GM18502 (cell line): ENCODE data around the gene INPP5E.

Experiments used
- ATAC-seq: cut with Tn5 transposase; IDR thresholded peaks from one replicate; pipeline ENCODE4 v1.9.1; 2021; ENCODE audit warnings: mild to moderate bottlenecking; ENCODE audit not compliant: unreplicated experiment, poor library complexity

The INPP5E gene

DNA sequence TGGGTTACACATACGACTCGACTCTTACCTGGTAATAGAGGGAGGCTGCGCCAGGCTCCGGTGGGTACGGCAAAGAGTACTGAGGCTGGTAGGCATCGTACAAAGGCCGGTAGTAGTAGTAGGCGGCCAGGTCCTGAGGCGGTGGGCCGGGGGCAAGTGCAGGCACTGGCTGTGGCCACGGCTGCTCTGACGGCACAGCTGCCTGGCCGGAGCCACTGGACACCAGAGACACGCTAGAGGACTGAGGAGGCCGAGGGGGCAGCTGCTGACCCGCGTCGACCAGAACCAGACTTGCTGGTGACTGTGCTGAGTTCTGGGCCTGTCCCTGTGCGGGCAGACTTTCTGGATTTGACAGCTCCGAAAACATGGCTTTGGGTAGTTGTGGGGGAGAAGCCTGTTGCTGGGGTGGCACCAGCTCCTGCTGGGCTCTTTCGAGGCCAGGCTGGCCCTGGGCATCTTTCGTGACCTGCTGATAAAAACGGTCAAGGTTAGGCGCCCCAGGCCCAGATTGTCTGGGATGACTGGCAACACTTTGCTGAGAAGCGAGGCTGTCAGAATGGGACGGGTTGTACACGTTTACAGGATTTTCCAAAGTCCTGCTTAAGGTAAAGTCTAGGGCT is 34.5 kb upstream of the INPP5E start:
- ATAC-seq, result no peak

DNA sequence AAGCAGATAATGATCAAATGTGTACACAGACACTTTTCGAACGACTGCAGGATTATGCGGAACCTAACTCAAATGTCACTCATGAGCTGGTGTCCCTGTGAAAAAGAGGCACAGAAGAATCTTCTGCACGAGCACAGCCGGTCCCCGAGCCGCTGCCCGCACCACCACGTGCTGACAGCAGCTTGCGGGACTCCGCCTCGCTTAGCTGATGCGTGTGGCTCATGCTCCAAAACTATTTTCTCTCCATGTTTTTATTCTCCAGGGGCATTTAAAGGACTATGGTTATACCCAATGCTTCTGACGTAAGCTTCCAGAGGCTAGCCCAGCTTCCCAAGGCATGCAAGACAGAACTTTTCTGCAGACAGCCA is 33.7 kb upstream of the INPP5E start:
- no peak for ATAC-seq

DNA sequence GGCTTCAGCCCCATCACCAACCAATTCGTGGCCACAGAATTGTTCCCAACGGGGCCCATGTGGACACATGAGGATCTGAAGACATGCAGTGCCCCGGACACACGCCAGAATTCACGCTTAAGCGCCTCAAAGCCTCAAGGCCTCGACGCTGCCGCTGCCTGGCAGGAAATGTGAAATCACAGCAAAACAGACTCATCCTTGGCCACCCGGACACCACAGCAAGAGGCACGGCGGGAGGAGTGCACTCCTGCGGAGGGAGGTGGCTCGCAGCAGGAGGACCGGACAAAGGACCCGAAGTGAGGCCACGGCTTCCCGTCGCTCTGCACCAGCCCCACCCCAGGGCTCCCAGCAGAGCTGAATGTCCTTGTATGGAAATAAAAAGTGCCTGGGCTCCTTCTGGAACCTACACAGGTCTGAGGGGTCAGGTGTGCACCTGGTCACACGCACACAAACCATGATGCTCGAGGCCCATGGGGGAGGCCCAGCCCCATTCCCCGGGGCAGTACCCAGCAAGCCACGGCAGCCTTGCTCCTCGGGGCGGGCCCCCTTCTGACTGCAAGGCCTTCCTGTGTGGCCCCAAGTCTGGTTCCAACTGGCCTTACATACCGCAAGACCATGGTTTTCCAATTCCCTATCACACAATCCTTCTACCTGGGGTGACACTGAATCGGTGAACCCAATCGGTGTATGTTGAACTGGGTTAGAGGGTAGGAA is 33.2 kb upstream of the INPP5E start:
- no peak for ATAC-seq

DNA sequence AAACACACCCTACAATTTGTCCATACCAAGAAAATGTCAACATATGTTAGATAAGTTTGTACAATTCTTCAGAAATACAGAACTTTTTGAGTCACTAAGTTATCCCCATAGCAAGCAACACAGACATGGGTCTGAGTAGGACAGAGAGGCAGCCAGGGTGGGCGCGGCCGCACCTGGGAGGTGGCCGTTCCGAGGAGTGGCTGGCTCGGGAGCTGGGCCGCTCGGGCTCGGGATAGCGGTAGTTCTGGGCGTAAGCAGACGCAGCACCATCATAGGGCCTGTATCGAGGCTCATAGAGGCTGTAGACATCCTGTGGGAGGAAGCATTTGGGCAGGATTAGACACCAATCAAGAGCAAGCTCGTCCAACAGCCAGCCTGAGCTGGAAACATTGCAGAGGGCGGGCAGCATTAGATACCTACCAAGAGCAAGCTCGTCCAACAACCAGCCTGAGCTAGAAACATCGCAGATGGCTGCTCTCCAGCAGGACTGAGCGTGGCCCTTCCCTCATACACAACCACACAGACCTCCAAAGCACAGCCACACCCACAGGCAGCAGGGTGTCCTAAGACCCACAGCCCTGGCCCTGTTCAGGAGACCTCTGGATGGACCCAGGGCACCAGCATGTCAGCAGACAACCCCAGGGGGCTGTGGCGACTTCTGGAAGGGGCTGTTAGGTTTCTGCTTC is 32.3 kb upstream of the INPP5E start:
- no peak for ATAC-seq

DNA sequence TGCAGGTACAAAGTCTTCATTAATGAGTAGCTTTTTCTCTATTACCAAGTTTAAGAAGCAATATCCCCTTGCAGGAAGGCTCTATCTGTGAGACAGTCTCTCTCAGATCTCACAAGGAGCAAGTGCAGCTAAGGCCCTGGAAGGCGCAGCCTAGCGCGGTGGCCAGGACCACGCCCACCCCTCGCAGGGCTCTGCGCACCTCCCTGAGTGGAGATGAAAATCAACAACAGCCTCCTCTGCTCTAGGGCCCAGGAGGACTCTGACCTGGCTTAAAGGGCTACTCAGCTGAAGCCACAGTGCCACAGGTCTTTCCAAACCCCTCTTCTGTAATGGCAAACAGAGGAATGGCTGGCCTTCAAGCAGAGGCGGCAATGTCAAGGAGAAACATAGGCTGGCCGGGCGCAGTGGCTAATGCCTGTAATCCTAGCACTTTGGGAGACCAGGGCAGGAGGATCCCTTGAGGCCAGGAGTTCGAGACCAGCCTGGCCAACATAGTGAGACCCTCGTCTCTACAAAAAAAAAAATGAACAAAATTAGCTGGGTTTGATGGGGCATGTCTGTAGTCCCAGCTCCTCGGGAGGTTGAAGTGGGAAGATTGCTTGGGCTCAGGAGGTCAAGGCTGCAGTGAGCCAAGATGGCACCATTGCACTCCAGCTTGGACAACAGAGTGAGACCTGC is 31.3 kb upstream of the INPP5E start:
- ATAC-seq, result no peak

GRCh38 chr9:136470356-136470755 is 30.7 kb upstream of the INPP5E start:
- ATAC-seq, result no peak

DNA sequence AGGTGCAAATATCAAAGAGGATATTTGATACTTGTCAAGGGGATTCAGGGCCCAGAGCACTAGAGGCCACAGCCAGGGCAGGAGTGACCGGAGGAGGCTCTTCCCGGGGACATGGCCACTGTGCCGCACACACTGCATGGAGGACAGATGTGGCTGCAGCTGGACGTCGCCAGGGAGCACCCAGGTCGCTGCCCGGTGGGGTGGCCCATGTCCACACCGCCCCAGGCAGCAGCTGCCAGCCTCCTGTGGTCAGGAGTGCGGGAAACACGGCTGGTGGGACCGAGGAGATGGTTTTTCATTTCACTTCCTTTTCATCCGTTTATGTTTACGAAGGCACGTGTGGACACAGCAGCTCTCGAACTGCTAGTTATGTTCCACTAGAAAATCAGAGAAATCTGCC is 28.1 kb upstream of the INPP5E start:
- no peak for ATAC-seq

GRCh38 chr9:136466155-136466541 is 26.5 kb upstream of the INPP5E start:
- ATAC-seq, result no peak

DNA sequence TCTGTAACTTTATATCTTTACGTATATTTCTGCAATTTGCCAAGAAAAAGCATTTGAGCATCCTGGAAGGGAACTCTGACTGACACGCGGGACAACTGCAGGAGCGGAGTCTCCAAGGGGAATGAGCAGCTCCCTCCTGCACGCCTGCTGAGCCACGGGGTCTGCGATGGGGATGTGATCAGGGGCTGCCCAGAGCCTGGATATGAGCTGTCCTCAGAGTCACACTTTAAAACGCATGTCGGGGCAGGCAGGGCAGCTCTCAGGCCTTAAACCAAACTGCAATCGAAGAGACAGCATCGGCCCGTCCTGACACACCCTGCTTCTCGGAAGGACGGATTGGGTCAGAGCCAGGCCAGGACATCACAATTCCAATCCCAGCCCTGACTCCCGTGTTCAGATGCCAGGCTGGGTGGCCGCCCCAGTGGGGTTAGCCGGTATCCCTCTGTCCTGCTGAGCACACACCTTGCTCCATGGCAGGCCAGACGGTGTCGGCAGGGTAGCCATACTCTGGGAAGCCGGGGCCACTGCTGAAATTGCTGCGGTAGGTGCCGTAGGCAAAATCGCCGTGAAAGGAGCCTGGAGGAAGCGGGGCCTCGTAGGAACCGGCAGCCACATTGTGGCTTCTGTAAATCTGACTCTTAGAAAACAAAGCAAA is 26.0 kb upstream of the INPP5E start:
- ATAC-seq, result no peak

DNA sequence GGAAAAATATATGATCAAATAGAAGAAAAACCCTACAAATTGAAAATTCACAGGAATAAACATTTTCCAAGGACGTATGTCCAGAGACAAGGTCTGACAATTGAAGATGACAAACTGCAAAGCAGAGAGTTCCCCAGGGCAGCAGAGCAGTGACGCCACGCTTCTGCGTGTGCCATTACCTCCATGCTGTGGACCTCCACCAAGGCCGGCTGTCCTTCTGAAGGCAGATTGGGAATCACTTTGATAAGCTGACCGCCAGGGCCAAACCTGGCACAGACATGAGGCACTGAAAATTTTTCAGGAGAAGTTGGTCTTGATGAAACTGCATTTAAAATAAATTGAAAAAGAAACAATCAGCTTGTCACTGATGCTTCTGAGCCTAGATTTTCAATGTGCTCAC is 24.6 kb upstream of the INPP5E start:
- ATAC-seq, result no peak

GRCh38 chr9:136463578-136463977 is 23.9 kb upstream of the INPP5E start:
- ATAC-seq, result no peak

DNA sequence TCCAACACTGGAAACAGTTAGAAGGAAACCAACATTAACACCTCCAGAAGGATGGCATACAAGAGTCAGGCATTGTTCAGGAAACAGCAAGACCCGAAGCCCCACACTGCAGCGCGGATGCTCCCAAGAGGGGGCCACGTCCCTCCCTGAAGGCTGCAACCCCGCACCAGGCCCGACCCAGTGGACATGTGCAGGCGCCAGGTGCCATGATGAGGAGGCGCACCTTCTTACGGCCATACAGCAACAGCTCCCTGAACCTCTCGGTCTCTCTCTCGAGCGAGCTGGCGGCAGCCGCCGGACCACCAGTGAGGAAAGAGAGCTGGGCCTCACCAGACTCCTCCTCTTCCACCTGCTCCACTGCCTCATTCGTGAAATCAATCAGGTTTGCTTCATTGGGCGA is 23.0 kb upstream of the INPP5E start:
- ATAC-seq, result no peak

DNA sequence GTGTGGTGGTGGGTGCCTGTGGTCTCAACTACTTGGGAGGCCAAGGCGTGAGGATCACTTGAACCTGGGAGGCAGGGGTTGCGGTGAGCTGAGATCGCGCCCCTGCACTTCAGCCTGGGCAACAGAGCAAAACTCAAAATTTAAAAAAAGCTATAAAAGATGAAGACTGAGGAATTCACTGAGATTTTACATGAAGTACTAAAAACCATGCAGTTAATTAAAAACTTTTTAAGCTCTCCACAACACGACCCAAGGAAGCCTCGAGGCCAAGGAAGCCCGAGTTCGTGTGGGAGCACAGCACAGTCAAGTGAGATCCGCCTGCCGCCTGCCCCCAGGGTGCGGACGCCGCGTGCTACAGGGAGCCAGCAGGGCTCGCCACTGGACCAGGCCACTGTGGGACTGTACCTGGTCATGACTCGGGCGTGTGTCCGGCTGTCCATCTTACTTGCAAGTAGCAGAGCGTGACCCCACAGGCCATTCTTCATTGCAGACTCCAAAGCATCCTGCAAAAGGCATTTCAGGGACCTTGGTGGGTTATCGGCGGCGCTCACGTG is 21.2 kb upstream of the INPP5E start:
- ATAC-seq, result no peak

DNA sequence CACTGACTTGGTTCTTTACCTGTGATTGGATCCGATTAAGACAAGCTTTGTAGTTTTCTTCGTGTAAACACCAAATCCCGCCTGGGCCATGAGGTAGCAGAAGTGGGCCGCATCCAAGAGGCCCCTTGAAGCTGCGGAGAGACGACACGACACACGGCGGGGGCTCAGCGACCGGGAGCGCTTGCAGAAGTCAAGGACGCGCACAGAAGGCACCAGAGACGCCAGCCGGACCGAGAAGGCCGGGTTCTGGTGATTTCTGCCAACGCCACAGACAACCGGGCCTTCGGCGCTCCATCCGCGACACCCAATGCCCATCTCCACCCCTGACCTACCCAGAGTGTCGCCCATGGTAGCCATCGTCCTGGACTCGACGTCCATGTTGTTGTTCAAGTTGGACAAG is 19.8 kb upstream of the INPP5E start:
- ATAC-seq, result no peak

DNA sequence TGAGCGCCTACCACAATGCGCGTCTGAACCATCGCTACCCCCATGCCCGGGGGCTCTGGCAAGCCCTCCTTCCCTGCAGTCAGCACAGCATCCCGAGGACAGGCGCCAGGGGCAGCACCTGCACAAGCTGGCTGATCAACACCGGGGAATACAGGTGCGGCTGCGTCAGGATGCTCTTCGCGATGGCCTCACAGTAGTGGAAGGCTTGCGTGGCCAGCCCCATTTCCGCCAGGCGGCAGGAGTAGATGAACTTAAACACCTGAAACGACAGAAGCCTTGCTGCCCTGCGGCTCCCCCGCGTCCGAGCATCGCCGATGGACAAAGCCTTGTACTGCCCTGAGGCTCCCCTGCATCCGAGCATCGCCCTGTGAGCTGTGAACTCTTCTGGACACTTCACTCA is 17.7 kb upstream of the INPP5E start:
- no peak for ATAC-seq

GRCh38 chr9:136456258-136456657 is 16.6 kb upstream of the INPP5E start:
- ATAC-seq, result no peak

DNA sequence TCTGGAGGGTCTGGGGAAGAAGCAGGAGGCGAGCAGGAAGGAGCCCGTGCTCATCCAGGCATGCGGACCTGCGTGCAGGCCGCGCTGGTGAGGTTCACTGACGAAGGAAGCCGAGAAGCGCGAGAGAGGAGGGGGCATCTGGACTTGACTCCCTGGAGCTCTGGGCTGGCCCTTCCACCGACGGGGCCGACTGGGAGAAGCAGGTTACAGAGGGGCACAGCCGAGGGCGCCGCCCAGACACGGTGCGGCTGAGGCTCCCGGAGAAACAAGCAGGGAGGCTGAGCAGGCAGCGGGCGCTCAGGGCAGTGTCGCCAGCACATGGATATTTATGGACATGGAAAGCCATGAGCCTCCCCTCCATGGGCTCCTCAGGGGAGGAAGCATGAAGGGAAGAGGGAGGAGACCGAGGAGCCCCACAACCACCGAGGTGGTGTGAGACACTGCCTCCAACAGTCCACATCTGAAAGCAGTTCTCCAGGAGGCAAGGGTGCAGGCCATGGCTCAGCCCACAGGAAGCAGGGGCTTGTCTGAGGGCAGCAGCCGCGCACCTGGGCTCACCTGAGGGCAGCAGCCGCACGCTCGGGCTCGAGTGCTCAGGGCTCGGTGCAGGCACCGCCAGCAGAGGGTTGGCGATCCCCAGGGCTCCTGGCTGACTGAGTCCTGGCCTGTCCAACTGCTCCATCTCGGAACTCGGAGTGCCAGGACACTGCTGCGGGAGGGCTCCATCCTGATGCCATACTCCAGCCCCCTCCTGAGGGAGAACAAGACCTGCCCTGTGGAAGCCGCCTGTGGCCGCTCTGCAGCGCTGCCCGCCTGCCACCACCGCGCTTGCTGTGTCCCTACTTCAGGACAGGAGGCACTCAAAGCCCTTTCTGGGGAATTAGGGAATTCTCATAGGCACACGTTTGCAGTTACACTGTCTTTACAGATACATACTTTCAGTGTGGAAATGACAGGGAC is 15.7 kb upstream of the INPP5E start:
- ATAC-seq, result no peak

DNA sequence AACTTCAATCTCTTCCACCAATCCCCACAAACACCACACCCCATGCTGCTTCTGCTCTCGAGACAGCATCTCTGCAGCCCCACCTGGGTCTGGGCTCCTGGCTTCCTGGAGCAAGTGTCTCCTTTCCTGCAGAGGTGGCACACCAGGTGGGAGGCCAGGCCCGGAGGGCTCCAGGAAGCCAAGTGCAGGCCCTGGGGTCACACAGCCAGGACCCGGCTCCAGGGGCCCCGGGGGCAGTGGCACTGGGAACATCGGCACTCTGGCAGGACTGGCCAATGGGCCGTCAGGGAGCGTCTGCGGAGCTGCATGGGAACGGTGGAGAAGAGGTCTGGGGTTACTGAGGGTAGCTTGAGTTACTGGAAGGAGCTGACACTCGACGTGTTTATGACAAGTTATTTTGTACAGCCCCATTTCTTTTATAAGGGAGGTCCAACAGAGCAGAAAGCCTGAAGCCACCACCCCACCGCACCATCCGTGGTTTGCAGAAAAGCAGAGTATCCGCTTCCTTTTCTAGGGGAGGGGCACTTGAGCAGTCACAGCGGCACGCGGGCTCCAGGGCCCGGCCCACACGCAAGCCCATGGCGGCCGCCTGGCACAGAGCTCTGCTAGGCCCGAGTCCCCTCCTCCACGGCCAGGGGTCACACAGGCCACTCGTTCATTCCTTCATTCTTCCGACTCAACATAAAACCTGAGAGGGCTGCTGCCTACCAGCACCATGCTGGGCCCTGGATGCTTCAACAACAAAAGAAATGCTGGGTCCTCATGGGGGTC is 14.6 kb upstream of the INPP5E start:
- no peak for ATAC-seq

GRCh38 chr9:136453326-136453725 is 13.7 kb upstream of the INPP5E start:
- no peak for ATAC-seq
